ENCODE results near the gene CADPS.
A peak's percentile ranks its signal among the peaks of the same experiment; 100 is the strongest.

Gene CADPS

DNA sequence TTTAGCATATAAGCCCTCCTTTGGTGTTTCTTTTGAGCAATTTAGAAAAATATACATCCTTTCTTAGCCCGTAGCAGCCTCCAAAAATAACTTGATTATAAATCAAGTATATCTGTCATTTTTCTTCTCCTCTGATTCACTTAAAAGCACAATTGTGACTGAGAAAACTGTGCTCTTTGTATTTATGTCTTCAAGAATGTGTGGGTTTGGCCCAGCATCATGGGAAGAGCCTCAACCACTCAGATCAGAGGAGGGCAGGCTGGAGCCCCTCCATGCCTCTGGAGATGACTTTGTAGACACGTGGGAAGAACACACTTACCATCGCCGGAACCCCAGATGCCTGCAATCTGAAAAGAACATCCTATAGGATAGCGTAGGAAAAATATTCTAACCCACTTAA, 378.1 kb downstream of the CADPS start:
- Histone ChIP-seq H3K9ac (ENCODE audit: insufficient read length, low read depth) (no peak overlapping the region), H3K4me1 (ENCODE audit: insufficient read depth, insufficient read length) (no peaks in the 10 kb centered on the region), H3K36me3 (ENCODE audit: insufficient read depth, insufficient read length, low read length) (no peaks in the 10 kb centered on the region), H3K9me3 (ENCODE audit: insufficient read depth, low read length) (no peaks in the 10 kb centered on the region), H3K4me3 (ENCODE audit: insufficient read length, low read depth) (no peak overlapping the region), H3K27me3 (ENCODE audit: insufficient read depth, insufficient read length) (no peaks in the 10 kb centered on the region)
- TF ChIP-seq YY1 (IDR thresholded peaks at IDR 0.05; ENCODE audit: insufficient read depth, insufficient read length) (no peak), ZNF274 (IDR thresholded peaks at IDR 0.05; ENCODE audit: low read depth, low read length) (no peak), SUZ12 (IDR thresholded peaks at IDR 0.05; ENCODE audit: extremely low read depth, insufficient read depth, insufficient read length) (no peak)
- no peak for DNase-seq (ENCODE audit: low read depth, low spot score)

DNA sequence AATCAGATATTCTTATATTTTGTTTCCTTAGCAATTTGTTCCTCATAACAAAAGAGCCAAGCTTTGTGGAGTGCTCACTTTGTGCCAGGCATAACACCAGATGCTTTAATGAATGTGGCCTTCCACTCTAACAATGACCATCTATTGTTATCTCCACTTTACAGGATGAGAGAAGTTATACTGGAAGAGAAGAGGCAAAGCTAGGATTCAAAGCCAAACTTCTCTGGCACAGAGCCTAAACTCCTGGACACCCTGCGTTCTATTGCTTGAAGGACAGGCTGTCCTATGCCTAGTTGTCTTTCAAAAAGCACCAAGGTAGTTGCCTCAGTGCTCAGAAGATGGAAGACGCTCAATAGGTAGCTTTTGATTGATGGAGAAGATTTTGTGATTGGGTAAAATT, 378.7 kb downstream of the CADPS start:
- DNase-seq (ENCODE audit: low read depth, low spot score): no peak
- no peak overlapping the region for H3K9ac ChIP-seq (ENCODE audit: insufficient read length, low read depth)
- no peaks in the 10 kb centered on the region for H3K27me3 ChIP-seq (ENCODE audit: insufficient read depth, insufficient read length)
- H3K36me3 ChIP-seq (ENCODE audit: insufficient read depth, insufficient read length, low read length): no peaks in the 10 kb centered on the region
- no peaks in the 10 kb centered on the region for H3K4me1 ChIP-seq (ENCODE audit: insufficient read depth, insufficient read length)
- no peak for TF ChIP-seq SUZ12 (IDR thresholded peaks at IDR 0.05; ENCODE audit: extremely low read depth, insufficient read depth, insufficient read length)
- no peak for TF ChIP-seq ZNF274 (IDR thresholded peaks at IDR 0.05; ENCODE audit: low read depth, low read length)
- TF ChIP-seq YY1 (IDR thresholded peaks at IDR 0.05; ENCODE audit: insufficient read depth, insufficient read length): no peak
- H3K9me3 ChIP-seq (ENCODE audit: insufficient read depth, low read length): no peaks in the 10 kb centered on the region
- H3K4me3 ChIP-seq (ENCODE audit: insufficient read length, low read depth): no peak overlapping the region

GRCh38 chr3:62493109-62493801, 382.0 kb downstream of the CADPS start:
- Histone ChIP-seq H3K9me3 (ENCODE audit: insufficient read depth, low read length) (no peaks in the 10 kb centered on the region), H3K36me3 (ENCODE audit: insufficient read depth, insufficient read length, low read length) (no peaks in the 10 kb centered on the region), H3K9ac (ENCODE audit: insufficient read length, low read depth) (no peak overlapping the region), H3K4me3 (ENCODE audit: insufficient read length, low read depth) (no peak overlapping the region), H3K4me1 (ENCODE audit: insufficient read depth, insufficient read length) (no peaks in the 10 kb centered on the region), H3K27me3 (ENCODE audit: insufficient read depth, insufficient read length) (no peaks in the 10 kb centered on the region)
- no peak for DNase-seq (ENCODE audit: low read depth, low spot score)
- TF ChIP-seq SUZ12 (IDR thresholded peaks at IDR 0.05; ENCODE audit: extremely low read depth, insufficient read depth, insufficient read length) (no peak), YY1 (IDR thresholded peaks at IDR 0.05; ENCODE audit: insufficient read depth, insufficient read length) (no peak), ZNF274 (IDR thresholded peaks at IDR 0.05; ENCODE audit: low read depth, low read length) (no peak)

DNA sequence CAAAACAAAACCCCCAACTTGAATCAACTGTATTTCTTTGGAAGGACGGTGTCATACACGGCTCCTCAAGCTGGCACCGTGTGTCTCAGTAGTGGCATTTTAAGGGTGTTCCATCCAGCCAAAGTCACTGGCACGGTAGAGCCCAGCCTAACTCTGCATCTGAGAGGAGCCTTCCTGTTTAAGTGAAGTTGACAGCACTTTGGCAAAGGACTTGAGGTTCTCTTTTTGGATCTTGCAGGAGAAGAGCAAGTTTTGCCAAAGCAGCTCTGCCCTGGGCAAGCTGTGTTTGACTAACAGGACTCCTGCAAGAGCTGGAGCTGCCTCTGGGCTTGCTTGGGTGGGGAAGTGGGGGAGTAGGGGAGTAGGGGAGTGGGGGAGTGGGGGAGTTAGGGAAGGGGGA, 392.3 kb downstream of the CADPS start:
- no peaks in the 10 kb centered on the region for H3K27me3 ChIP-seq (ENCODE audit: insufficient read depth, insufficient read length)
- H3K9ac ChIP-seq (ENCODE audit: insufficient read length, low read depth): no peak overlapping the region
- H3K36me3 ChIP-seq (ENCODE audit: insufficient read depth, insufficient read length, low read length): no peaks in the 10 kb centered on the region
- no peaks in the 10 kb centered on the region for H3K4me1 ChIP-seq (ENCODE audit: insufficient read depth, insufficient read length)
- no peak overlapping the region for H3K4me3 ChIP-seq (ENCODE audit: insufficient read length, low read depth)
- no peak for DNase-seq (ENCODE audit: low read depth, low spot score)
- TF ChIP-seq SUZ12 (IDR thresholded peaks at IDR 0.05; ENCODE audit: extremely low read depth, insufficient read depth, insufficient read length): no peak
- no peak for TF ChIP-seq YY1 (IDR thresholded peaks at IDR 0.05; ENCODE audit: insufficient read depth, insufficient read length)
- TF ChIP-seq ZNF274 (IDR thresholded peaks at IDR 0.05; ENCODE audit: low read depth, low read length): no peak
- H3K9me3 ChIP-seq (ENCODE audit: insufficient read depth, low read length): peaks cover 5% of the 10 kb centered on the region; the same call in 1 of the 2 replicates

DNA sequence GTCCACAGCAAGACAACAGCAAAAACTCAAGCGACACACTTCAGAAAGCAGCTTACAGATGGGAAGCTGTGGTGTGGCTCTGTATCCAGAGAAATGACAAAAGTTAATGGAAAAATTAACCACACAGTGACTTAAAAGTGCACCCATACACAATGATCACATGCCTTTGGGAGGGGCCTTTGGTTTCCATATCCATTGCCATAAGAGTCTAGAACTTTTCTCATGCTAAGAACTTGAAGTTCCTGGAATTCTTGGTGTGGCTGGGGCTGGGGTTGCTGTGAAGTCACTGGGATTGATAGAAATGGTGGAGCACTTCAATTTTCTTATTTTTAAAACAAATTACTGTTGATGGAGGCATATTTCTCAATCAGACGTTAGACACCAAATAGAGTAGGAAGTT, 393.3 kb downstream of the CADPS start:
- DNase-seq (ENCODE audit: low read depth, low spot score): peak; percentile 62
- no peak overlapping the region for H3K4me3 ChIP-seq (ENCODE audit: insufficient read length, low read depth)
- TF ChIP-seq YY1 (IDR thresholded peaks at IDR 0.05; ENCODE audit: insufficient read depth, insufficient read length): no peak
- no peak for TF ChIP-seq SUZ12 (IDR thresholded peaks at IDR 0.05; ENCODE audit: extremely low read depth, insufficient read depth, insufficient read length)
- no peak for TF ChIP-seq ZNF274 (IDR thresholded peaks at IDR 0.05; ENCODE audit: low read depth, low read length)

GRCh38 chr3:62480056-62480455, 395.2 kb downstream of the CADPS start:
- no peak overlapping the region for H3K9ac ChIP-seq (ENCODE audit: insufficient read length, low read depth)
- H3K4me1 ChIP-seq (ENCODE audit: insufficient read depth, insufficient read length): no peaks in the 10 kb centered on the region
- H3K27me3 ChIP-seq (ENCODE audit: insufficient read depth, insufficient read length): no peaks in the 10 kb centered on the region
- no peak overlapping the region for H3K4me3 ChIP-seq (ENCODE audit: insufficient read length, low read depth)
- TF ChIP-seq YY1 (IDR thresholded peaks at IDR 0.05; ENCODE audit: insufficient read depth, insufficient read length): no peak
- no peak for TF ChIP-seq SUZ12 (IDR thresholded peaks at IDR 0.05; ENCODE audit: extremely low read depth, insufficient read depth, insufficient read length)
- TF ChIP-seq ZNF274 (IDR thresholded peaks at IDR 0.05; ENCODE audit: low read depth, low read length): no peak
- H3K36me3 ChIP-seq (ENCODE audit: insufficient read depth, insufficient read length, low read length): no peaks in the 10 kb centered on the region
- H3K9me3 ChIP-seq (ENCODE audit: insufficient read depth, low read length): no peaks in the 10 kb centered on the region
- no peak for DNase-seq (ENCODE audit: low read depth, low spot score)

More for the DNA sequence above, 393.3 kb downstream of the CADPS start:
- H3K9ac ChIP-seq (ENCODE audit: insufficient read length, low read depth): no peak overlapping the region
- H3K27me3 ChIP-seq (ENCODE audit: insufficient read depth, insufficient read length): no peaks in the 10 kb centered on the region
- peaks cover 5% of the 10 kb centered on the region; the same call in 1 of the 2 replicates for H3K9me3 ChIP-seq (ENCODE audit: insufficient read depth, low read length)
- no peaks in the 10 kb centered on the region for H3K36me3 ChIP-seq (ENCODE audit: insufficient read depth, insufficient read length, low read length)
- no peaks in the 10 kb centered on the region for H3K4me1 ChIP-seq (ENCODE audit: insufficient read depth, insufficient read length)

DNA sequence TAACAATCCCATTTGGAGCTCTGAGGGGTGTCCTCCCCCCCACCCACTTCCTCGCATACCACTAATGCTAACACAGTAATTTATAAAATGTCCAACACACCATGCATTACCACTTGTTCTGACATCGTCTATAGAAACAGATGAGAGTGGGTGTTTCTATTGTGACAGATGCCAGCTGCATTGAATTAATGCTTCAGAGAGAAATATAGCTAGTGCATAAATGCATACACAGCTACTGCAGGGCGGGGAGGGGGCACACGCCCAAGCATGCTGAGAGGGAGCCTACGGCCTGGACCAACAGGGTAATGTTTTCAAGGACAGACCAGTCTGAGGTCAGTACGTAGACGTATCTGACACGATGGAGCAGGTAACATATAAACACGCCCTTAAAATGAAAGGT, 395.9 kb downstream of the CADPS start:
- DNase-seq (ENCODE audit: low read depth, low spot score): no peak
- H3K36me3 ChIP-seq (ENCODE audit: insufficient read depth, insufficient read length, low read length): no peaks in the 10 kb centered on the region
- no peaks in the 10 kb centered on the region for H3K27me3 ChIP-seq (ENCODE audit: insufficient read depth, insufficient read length)

More for the DNA sequence above, 395.9 kb downstream of the CADPS start:
- no peak overlapping the region for H3K9ac ChIP-seq (ENCODE audit: insufficient read length, low read depth)
- H3K9me3 ChIP-seq (ENCODE audit: insufficient read depth, low read length): no peaks in the 10 kb centered on the region
- H3K4me1 ChIP-seq (ENCODE audit: insufficient read depth, insufficient read length): no peaks in the 10 kb centered on the region
- H3K4me3 ChIP-seq (ENCODE audit: insufficient read length, low read depth): no peak overlapping the region
- TF ChIP-seq SUZ12 (IDR thresholded peaks at IDR 0.05; ENCODE audit: extremely low read depth, insufficient read depth, insufficient read length) (no peak), YY1 (IDR thresholded peaks at IDR 0.05; ENCODE audit: insufficient read depth, insufficient read length) (no peak), ZNF274 (IDR thresholded peaks at IDR 0.05; ENCODE audit: low read depth, low read length) (no peak)
